Measurements from ENCODE around the gene TTC39C.

Gene TTC39C

DNA sequence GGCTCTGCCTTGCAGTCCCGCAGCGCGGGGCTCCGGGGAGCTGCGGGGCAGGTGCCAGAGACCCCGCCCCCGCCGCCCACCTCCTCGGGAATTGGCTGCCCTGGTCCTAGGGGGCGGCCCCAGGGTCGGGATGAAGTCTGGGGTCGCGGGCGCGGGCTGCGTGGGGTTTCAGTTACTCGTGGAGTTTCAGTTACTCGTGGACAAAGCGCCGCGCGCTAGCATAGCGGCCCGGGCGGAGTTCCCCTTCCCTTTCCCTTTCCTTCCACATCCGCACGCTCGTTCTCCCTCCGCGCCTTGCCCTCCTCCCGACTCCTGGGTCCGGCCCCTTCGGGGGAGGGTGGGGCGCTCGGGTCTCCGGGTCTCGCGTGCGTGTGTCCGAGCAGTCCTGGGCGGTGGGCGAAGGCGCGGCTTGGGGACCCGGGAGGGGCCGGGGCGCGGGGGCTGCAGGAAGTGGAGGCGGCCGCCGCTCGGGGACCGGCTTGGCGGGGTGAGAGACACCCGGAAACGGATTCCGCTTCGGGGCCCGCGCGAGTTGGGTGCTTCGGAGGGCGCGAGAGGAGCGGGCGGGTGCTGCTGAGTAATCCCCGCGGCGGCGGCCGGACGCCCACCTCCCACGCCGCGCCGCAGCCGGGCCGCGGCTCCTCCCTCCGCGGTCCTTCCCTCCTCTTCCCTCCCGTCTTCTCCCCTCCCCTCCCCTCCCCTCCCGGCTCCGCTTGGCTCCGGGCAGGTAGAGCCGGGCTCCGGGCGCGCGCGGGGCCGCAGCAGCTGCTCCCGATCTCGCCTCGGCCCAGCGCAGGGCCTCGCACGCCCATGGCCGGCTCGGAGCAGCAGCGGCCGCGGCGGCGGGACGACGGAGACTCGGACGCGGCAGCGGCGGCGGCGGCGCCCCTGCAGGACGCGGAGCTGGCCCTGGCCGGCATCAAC, at the start of gene TTC39C:
Gene TTC39C, plus strand, starts transcription at position 693 of the 924 bp plus-strand sequence. Its CDS starts 118 bp downstream, at position 811.
- peak in 10 of 14 donors; percentile 25 to 60 (median 42) for DNase-seq

DNA sequence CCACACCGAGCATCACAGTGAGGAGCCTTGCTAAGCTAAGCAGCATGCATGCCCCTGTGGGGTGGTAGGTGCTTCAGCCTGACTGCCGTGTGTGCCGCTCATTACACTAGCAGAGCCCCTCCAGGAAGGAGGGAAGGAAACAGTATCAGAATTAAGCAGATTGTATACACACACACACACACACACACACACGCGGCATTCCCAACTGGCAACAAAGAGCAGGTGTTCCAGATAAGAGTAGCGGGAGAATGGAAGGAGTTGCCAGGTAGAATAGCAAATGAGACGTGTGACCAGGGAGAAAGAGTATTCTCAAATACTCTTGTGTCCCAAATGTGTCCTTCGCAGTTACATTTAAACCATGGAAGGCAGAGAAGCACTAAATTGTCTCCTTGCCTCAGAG, 47.6 kb upstream of the TTC39C start:
- DNase-seq = no peak

DNA sequence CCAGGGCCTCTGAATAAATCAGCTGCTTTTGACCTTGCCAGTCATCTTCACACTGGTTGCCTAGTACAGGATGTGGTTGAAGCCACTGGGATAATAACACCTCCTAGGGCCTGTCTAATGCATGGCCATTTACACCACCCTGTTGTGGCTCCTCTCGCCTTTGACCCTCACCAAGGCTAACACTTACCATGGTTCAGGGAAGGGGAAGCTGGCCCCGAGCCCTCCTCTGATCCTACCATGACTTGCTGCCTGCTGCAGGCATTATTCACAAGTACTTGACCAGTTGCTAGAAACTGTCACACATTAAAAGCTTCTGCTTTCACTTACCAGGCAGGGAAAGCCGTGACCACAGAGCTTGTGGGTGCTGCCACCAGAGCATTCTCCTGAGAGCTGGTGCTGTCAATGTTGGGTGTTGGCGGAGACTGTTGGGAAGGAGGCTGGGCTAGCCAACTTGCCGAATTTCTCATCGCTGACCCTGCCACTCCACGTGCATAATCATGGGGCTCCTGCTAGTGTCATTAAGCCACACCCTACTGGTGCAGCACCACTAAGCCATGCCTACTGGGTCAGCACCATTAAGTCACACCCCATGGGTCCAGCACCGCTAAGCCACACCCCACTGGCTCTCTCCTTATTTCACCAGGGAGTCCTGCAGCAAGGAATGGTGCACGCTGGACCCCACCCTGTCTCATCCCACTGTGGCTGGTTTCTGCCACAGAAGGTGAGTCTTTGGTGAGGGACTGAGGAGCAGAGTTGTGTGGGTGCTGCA, 47.0 kb upstream of the TTC39C start:
- DNase-seq = no peak

DNA sequence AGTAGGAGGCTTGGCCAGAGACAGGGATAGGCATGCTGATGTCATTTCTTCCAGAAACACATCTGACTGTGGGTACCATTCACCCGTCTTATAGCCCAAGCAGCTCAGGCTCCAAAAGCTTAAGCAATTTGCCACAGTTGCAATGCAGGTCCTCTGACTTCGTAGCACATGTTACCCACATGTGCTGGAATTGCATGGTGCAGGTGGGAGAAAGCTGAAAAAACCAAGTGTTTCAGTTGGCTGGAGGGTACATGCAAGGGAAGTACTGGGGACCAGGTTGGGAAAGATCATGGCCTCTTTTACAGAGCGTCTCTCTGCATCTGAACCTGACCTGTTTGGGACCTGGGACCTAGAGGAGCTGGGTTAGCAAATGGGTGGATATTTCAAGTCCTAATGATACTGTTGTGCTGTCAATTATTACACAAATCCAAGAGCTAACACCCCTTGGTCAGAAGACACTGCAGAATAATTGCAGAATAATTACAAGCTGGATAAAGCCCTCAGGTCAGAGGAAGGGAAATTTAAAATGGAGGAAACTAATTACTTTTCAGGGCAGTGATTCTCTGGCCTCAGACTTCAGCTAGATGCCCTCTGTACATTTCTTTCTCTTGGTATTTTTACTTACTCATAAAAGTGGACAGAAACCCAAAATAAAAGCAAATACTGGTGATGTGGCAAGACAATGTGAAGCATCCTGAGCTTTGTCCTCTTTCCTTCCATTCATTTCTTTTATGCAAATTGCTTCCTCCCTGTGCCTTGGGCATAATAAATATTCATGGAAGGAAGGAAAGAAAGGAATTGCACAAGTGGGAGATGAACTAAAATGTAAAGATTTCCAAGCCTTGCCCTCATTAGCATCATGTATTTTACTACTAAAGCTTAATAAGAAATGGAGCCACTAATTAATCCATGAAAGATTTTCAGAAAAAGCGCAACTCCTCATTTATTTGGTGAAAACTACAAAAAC, 45.6 kb upstream of the TTC39C start:
- no peak for DNase-seq

DNA sequence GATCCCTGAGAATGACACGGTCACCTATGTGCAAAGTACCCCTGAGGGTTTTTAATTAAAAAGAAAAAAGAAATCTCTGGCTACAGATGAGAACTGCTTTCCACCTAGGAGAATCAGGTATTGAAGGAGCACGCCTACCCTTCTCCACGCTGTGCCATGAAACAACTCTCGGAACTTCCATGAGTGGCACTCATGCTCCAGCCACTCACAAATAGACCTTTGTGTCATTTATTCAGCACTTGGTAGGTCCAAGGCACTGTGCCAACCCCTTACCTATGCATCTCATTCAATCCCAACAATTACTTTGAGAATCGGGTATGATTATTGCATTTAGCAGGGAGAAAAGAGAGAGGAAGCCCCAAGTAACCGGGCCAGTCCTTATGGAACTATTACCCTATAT, 44.9 kb upstream of the TTC39C start:
- no peak for DNase-seq

DNA sequence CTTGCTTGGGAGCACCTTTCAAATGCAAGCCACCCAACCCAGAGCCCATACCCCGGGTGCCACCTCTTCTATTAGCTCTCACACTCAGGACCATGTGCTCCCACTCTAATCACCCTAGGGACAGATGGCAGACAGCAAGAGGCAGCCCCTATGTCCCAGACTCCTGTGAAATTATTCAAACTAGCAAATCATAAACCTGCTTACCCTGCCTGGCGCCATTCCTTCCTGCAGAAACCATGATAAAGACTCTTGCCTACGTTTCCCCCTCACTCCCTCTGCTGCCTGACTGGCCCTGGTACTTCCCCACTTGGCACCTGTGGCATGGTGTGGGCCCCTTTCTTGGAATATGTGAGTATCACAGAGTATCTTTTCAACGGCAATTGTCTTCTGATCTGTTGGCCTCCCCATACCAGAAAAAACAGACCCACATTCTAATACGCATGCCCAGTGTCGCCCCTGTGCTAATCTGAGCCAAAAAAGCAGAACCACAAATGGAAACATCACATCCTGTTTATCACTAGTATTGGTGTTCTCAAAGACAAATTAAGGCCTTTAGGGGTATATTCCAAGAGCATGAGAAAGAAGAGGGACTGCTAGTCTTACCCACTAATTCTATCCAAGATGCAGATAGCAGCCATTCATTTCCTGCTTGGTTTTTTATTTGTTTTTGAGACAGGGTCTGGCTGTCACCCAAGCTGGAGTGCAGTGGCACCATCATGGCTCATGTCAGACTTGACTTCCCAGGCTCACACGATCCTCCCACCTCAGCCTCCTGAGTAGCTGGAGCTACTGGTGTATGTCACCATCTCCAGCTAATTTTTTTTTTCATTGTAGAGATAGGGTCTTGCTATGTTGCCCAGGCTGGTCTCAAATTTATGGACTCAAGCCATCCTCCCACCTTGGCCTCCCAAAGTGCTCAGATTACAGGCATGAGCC, 44.1 kb upstream of the TTC39C start:
- no peak for DNase-seq

DNA sequence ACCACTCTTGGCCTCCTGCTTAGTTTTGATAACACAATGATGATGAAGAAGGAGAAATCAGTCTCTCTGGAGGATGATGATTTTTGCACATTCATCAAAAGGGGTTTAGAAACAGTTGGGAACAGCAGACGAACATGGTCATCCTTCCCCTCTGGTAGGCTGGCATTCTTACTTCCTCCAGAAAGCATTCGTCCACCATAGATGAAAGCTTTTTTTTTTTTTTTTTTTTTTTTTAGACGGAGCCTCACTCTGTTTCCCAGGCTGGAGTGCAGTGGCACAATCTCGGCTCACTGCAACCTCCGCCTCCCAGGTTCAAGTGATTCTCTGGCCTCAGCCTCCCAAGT, 43.5 kb upstream of the TTC39C start:
- no peak for DNase-seq

DNA sequence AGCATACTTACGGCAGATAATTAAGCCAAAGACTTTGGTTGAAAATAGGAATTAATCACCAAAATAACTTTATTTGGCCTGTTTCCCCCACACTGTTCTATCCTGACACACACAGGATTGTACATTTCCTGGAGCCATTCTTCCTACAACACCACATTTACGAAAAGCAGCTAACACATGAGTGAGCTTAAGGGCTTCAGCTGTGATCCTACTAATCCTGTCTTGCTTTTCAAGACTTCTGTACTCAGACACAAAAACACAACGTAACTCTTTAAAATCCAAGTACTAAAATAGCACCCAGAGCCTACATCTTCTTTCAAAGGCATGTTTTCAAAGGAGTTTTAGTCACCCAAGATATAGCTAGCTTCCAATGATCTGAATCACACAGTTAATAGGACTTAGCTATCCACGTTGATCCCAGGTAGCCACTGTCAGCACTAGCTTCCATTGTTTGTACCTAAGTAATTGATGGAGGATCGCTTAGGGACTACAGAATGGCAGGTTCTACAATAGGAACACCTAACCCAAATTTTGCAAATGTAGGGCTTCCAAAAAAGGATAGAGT, 42.8 kb upstream of the TTC39C start:
- no peak for DNase-seq

DNA sequence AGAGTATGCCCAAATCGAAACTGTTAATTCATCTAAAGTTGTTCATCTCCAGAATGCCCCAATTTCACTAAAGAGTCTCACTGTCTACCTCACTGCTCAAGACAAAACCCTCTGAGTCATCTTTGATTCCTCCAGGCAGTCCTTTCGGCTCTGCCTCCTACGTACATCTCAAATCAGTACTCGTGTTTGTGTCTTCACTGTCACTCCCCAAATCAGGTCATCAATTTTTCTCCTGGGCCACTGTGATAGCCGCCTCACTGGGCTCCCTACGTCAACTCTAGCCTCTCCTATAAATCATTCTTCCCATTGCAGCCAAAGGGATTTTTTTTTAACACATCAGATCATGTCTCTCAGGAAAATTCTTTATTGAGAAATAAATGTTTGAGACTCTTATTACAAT, 42.1 kb upstream of the TTC39C start:
- no peak for DNase-seq

DNA sequence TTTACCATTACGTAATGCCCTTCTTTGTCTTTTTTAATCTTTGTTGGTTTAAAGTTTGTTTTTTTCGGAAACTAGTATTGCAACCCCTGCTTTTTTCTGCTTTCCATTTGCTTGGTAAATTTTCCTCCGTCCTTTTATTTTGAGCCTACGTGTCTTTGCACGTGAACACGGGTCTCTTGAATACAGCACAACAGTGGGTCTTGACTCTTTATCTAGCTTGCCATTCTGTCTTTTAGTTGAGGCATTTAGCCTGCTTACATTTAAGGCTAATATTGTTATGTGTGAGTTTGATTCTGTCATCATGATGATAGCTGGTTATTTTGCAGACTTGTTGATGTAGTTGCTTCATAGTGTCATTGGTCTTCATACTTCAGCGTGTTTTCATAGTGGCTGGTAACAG, 37.5 kb upstream of the TTC39C start:
- no peak for DNase-seq

DNA sequence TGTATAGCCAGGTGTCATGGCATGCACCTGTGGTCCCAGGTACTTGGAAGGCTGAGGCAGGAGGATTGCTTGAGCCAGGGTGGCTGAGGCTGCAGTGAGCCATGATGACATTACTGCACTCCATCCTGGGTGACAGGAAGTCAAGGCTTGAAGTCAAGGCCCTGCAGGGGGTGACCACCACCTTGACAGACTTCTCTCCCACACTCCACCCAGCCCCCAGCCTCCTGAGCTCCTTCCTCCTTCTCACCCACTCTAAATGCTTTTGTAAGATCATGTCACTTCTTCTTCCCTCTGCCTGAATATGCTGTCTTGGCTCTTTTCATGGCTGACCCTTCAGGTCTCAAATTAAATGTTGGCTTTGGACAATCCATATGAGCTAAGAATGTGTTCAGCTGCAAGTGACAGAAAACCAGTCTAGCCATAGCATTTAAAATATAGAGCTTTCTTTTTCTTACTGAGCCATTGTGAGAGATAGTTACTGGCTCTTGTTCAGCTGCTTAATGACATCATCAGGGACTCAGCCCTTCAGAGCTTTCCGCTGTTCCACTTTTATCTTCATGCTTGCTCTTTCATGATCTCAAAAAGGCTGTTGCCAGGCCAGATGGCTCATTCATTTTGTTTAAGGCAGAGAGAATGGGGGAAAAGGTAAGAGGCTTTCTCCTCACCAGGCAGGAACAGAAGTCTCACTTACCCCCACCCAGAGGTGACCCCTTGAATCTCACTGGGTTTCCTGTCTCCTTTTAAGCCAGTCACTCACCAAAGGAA, 36.7 kb upstream of the TTC39C start:
- no peak for DNase-seq

DNA sequence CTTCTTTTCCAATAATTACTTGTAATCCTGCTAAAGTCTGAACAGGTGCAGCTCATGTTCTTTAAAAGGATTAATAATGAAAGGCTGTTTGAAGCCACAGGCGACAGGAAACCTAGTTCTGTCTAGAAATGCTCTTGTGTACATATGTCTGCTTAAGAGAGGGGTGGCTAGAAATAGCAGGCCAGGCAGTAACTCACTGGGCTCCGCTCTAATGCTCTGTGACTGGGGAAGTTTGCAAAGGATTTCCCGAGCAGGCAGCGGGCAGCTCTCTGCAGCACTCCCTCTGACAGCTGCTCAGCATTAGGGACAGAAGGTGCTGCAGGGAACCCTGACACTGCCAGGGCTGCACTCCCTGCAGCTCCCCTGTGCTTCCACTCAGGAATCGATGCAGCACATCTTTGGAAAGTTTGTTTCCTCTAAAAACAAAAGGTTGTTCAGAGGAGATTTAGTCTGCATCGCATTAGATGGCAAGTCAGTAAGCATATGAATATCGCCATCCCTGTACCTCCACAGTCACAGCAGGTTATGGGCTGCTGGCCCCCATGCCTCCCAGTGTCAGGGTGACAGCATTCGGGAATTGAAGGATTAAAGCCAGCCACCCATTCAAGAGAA, 33.1 kb upstream of the TTC39C start:
- DNase-seq = peak in 2 of 14 donors; percentile 28 to 51

DNA sequence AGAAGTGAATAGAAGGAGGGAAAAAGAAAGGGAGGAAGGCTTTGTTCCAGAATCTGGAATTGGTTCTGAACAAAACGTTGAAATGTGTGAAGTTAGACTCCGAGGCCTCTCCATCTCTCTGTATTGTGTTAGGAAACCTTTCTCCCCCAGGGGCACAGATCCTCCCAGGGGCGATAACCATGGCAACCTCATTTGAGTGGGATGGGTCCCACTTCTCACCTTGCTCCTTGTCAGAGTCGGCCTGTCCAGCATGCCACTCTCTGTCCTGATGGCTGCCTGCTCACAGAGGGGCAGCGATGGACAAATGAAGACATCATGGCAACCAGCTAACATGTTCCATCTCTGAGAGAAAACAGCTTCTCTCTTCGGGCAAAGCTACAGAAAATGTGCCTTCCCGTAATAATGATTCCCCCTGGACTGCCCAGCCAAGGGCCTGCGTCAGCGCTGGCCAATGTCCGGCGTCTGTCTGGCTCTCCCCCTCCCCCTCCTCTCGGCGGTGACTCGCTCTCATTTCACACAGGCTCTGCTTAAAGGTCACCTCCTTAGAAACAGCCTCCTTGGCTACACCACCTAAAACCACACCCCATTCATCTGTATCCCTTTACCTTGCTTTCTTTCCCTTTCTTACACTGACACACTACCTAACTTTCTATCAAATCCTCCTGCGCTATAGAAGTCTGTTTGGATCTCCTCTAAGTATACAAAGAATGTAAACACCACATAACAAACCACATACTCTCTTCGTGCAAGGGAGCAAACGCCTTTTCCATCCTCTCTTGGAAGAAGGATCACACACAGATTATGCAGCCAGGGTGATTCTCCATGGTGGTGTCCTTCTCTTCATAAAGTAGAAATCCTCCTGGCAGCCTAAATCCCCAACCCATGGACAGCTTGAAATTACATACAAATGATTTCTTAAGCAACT, 32.1 kb upstream of the TTC39C start:
- peak in 9 of 14 donors; percentile 17 to 82 (median 38) for DNase-seq

DNA sequence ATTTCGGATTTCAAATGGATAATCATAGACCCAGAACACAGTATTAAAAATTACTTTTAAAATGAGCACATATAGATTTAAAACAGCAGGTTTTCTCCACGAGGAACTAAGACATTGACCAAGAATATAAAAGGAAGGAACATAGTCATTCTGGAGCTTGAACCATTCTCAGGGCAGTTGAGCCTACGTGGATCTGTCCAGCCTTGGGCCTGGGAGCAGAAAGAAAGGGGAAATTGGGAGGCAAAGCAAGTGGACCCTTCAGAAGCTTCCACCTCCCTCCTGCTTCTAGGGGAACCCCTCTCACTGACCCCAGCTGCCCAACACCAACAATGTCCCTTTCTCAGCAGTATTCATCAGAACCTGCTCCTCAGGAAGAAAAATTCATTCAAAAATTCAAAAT, 31.4 kb upstream of the TTC39C start:
- no peak for DNase-seq

DNA sequence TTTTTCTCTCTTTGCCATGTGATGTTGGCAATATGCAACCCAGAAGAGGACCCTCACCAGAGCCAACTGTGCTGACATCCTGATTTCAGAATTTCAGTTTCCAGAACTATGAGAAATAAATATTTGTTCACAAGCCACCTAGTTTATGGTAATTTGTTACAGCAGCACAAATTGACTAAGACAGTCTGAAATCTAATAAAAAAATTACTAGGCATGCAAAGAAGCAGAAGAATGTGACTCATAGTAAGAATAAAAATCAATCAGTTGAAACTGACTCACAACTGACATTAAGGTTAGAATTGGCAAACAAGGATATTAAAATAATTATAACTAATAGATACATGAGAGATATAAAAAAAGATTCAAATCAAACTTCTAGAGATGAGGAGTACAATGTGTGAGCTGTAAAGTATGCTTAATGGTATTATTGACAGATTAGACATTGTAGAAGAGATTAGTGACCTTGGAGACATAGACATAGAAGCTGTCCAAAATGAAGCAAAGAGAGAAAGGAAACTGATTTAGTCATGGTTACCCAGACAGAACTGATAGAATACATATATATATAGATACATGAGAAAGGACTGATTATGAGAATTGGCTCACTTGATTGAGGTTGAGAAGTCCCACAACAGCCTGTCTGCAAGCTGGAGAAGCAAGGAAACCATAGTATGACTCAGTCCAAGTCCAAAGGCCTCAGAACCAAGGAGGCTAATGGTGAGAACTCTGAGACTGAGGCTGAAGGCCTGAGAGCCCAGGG, 27.8 kb upstream of the TTC39C start:
- DNase-seq = no peak

DNA sequence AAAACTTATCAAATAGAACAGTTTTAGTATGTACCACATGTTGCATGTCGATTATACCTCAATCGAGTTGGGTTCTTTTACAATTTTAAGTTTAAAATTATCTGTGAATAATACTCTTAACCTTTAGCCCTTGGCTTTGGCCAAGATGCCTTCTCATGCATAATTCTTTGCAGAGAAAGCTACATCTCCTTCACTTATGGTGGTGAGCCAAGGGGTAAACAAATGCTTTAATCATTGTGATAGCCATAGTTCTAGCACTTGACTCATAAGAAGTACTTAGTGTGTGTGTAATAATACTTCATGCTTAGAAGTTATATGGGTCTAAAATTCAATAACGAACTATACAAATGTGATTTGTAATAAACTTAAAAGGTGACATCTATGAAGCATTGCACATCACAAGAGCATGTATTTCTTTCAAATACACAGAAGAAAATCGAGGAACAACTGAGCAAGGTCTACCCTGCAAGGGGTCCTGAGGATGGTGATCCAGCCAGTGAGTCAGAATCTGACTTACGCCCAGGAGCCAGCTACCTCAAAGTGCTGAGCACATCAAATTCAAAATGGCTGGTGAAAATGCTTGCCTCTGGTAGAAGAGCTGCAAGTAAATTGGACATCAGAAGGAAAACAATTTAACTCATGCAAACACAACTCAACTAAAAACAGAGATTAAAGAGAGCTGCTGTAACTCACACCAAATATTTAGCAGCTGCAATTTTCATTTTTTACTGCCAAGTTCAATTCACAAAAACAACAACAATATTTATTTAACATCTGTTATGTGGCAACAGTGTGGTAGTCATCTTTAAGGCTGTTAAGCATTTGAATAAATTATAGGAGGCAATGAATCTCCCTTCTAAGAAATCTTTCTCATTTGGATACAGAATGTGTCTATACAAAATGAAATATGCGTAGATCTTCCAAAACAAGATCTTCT, 23.8 kb upstream of the TTC39C start:
- no peak for DNase-seq
